ENCODE measurements around the gene TYMS.
"Not testable (repeated sequence)": the region's sequence is repeated elsewhere in the genome, so short reads cannot be mapped to it uniquely, and the experiment has no call there.

Gene TYMS

DNA sequence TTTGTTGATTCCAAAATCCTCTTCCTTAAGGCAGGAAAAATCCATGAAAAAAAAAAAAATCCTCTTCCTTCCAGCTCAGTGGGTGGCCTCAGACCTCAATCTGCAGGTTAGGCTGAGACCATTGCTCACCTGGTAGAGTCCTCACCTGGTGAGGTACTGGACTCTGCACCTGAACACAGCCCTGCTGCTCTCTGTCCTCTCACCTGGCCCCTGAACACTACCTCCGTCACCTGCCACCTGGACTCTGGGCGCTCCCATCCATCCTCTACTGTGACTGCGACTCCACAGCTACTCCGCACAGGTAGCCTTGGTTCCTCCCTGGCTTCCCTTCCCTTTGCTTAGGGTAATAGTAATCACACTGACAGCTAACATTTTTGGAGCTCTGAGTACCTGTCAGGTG lies 22.1 kb downstream of the TYMS start:
- no peak for DNase-seq

DNA sequence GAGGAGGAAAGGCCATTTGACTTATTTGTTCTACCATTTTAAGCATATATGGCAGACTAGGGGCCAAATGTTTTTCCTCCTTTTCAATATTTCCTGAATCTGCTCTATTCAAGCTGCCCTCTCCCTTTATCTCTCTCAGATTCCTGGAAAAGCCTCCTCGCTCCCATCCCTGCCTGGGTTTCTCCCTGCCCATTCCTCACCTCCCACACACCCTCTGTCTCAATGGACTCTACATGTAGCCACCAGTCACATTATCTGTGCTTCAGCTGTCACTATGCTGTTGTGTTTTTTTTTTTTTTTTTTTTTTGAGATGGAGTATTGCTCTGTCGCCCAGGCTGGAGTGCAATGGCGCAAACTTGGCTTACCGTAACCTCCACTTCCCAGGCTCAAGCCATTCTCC lies 22.9 kb downstream of the TYMS start:
- no peak for DNase-seq

DNA sequence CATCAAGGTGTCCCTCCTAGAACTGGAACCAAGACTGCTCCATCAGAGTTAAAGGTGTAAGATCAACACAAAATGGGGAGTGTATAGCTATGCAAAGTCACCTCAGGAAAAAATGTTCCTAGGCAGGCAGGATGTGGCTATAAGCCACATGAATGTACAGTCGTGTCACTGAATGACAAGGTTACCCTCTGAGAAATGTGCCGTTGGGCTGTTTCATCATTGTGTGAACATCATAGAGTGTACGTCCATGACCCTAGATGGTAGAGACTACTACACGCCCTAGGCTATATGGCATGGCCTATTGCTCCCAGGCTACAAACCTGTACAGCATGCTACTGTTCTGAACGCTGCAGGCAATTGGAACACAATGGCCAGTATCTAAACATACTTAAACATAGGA lies 24.5 kb downstream of the TYMS start:
- no peak for DNase-seq

DNA sequence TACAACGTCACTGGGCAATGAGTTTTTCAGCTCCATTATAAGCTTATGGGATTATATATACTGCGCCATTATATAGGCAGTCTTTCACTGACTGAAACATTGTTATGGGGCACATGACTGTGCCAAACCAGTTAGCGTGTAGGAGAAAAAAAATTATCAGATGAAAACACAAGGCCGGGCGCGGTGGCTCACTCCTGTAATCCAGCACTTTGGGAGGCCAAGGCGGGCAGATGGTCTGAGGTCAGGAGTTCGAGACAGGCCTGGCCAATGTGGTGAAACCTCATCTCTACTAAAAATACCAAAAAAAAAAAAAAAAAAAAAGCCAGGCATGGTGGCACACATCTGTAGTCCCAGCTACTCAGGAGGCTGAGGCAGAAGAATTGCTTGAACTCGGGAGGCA lies 25.0 kb downstream of the TYMS start:
- DNase-seq: not testable (repeated sequence)

DNA sequence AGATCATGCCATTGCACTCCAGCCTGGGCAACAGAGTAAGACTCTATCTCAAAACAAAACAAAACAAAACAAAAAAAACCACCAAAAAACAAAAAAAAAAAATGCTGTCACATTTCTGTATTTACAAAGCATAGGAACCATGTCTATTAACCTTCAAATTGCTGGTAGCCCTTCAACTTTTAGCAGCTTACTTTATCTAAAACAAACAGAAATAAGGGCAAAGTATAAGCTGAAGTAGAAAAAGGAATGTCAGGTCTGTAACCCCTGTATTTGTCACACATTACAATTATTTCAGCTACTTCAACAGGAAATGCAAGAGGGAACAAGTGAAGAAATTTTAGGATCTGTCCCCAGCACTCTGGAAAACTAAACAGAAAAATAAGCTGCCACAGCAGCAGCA lies 25.4 kb downstream of the TYMS start:
- no peak for DNase-seq

DNA sequence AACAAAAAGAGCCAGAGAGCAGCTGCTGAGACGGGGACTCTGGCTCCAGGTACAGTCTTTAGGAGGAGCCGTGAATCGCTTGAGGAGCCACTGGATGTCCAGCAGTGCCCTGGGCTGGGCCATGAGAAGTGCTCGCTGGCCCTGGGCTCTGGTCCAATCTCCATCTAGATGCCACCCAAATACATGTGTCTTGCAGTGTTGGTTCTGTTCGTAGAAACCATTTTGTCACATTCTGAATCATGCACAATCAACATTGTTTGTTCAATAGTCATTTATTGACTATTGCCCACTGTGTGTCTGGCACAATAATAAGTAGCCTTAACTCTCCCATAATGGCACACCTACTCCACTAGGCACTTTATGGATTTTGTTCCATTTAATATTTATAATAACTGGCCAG lies 26.1 kb downstream of the TYMS start:
- no peak for DNase-seq

DNA sequence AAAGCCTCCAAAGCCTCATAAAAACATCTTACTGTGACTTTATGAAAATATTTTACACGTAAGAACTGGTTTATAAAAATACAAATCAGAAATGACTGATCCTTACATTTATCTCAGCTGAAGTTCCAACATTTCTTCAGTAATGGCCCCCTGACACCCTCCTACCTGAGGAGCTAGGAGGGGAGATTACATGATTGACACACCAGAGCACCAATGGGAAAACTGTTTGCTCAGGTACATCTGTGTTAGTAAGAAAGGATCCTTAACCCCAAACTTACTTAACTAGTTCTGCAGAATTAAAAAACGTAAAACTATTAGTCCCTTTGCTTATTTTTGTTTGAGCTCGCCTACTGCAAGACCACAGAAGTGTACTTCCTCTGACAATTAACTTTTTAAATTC lies 28.0 kb downstream of the TYMS start:
- no peak for DNase-seq

DNA sequence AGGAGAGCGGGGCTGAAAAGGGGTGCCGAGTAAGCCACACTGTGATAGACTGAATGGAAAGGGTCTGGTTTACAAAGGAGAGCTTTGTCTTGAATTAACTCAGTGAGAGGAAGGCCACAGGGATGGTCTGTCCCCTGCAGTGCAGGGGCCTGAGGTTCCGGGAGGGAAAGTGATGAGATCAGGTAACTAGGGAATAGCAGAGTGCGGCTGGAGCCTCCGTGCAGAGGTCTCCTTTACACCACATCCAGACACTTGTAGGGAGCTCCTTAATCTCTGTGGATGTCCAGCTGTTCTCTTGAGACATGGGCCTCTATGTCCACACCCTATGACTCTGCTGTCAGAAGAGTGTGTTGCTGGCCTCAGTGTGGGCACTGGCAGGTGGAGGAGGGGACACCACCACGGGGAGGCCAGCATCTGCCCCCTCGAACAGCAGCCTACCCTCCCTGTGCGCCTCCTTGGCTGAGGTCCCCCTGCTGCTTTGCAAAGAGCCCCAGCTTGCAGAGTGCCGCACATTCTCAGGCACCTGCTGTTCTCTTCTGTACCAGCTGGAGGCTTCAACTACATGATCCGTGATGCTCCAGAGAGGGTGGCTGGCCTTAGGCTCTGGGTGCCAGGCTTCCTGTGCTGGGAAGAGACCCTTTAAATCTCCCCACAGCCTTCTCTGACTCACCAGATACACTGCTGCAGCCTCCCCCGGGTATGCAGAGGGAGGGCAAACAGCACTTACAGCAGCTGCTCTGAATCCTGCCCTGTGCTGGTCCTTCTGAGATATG lies 29.1 kb downstream of the TYMS start:
- no peak for DNase-seq

DNA sequence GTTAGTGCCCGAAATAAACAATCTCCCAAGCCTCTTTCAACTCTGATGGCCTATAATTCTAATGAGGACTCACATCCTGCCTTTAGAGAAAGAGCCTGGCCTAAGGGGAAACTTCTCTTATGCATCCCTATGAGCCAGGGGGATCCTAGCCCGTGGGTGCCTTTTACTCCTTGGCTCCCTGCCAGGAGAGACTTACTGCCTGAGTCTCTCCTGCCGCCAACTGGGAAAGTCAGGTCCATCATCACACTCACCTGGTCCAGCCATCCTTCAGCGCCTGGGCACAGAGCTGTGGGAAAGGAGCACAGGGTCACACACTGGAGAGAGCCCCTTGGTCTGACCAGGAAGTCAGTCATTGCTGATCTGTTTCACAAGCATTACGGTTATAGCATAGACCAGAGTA lies 30.9 kb downstream of the TYMS start:
- DNase-seq: no peak

DNA sequence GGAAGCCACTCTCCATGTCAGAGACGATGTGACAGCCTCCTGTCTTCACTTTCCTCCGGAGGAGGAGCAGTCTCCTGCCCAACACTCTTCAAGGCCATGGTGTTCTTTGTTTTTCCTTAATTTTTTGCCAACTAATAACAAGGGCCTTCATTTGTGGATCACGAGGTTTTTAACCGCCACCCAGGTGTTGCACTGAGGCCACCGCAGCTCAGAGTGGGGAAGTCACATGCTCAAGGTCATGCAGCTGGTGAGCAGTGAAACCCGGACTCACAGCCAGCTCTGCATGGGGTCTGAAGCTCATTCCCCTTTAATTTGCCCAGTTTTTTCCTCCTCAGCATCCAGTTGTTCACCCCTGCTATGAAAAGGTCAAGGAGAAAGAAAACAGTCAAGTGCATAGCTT lies 35.4 kb downstream of the TYMS start:
- DNase-seq: no peak

DNA sequence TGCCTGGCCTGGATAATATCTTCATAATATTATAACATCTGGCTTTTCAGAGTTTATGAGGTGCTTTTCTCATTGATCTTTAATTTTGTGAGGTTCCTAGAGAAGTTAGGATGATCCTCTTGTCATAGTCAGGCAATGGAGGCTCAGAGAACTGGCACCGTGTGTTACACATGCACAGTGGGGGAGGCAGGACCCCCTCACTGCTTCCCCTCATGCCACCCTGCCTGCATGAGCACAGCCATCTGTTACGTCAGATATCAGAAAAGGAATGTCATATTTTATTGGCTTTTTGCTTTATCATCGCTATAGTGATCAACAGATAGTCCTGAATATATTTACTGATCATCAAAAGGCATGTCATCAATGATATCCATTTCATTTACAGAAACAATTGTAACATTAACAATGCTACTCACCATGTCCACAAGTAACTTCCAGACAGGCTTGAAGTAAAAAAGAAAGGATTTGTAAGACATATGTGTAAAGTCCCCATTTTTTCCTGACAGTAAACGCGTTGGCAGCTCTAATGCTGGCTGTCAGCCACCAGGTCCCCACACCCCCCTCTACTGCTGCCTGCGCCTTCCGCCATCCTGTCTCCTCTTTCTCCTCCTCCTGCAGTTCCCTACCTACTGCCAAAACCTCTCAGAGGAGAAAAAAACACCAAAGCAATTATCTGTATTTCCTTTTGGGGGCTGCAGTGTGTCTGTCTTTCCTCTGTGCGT lies 36.2 kb downstream of the TYMS start:
- DNase-seq: no peak

DNA sequence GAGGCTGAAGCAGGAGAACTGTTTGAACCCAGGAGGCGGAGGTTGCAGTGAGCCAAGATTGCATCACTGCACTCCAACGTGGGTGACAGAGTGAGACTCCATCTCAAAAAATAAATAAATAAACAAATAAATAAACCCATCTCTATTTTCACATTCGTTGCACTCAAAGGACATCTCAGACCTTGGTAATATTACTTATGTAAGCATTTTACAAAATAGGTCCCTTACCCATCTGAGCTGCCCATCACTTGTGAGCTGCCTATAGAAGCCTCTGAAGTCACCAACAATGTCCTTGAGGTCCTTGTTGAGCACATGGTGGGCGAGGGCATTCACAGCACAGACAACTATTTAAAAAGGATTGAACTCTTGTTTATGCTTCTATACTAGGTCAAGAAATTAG lies 39.6 kb downstream of the TYMS start:
- no peak for DNase-seq

DNA sequence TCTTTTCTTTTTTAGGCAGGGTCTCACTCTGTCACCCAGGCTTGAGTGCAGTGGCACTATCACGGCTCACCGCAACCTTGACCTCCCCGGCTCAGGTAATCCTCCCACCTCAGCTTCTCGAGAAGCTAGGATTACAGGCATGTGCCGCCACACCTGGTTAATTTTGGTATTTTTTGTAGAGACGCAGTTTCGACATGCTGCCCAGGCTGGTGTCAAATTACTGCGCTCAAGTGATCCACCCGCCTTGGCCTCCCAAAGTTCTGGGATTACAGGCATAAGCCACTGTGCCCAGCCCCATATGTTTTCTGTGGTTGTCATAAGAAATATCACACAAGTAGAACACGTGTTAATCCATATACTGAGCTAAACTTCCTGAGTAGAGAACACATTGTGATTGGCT lies 40.3 kb downstream of the TYMS start:
- no peak for DNase-seq

DNA sequence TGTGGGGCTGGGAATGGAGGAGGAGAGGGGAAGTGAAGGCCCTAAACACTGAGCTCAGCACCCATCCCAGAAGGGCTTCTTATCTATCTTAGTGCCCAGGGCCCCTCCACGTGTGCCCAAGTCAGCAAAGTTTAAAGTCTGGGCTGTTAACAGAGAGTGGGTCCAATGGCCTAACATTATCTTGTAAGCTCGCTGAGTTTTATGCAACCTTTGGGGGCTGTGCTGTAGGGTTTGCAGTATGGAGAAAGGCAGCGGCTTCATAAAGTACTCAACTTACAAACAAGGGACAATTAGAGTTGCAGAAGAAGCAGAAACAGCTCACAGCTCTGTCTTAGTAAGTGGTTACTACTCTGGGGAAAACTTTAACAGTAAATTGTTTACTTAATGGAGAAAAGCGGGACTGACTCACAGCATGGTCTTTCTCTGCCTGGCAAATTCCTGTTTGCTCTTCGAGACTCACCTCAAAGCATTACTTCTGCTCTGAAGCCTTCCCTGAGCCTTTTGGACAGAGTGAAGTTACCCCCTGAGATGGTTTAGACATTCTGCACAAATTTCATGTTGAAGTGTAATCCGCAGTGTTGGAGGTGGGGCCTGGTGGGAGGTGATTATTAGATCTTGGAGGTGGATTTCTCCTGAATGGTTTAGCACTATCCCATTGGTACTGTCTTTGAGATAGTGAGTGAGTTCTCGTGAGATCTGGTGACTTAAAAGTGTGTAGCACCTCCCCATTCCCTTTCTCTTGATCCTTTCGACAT lies 45.9 kb downstream of the TYMS start:
- DNase-seq: no peak

DNA sequence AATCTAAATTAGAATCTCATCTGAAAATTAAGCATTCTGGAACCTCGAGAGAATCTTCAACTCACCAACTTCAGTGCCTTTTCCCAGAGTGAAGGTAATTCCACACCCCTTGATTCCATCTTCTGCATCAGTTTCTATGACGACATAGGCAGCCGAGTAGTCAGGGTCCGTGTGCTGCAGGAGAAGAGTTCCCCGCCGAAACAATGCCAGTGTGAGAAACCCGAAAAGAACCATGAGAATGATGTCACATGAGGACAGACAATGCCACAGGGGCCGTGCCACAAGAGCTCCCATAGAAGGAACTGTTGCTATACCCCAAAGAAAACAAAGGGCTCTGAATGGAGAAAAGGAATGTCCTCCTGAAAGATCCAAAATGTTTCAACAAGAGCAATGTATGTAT lies 49.0 kb downstream of the TYMS start:
- DNase-seq: no peak

DNA sequence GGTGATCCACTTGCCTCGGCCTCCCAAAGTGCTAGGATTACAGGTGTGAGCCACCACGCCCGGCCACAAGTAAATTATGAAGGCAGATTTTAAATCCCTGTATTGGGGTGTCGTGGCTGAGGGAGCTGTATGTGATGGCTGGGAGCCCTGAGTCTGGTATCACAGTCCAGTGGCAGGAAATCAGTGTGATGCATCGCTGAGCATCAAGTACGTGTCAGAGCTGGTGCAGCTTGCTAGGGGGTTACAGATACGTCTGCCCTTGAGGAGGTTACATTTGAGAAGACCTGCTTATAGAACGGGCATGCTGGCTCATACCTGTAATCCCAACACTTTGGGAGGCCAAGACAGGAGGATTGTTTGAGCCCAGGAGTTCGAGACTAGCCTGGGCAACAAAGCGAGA lies 50.6 kb downstream of the TYMS start:
- no peak for DNase-seq

DNA sequence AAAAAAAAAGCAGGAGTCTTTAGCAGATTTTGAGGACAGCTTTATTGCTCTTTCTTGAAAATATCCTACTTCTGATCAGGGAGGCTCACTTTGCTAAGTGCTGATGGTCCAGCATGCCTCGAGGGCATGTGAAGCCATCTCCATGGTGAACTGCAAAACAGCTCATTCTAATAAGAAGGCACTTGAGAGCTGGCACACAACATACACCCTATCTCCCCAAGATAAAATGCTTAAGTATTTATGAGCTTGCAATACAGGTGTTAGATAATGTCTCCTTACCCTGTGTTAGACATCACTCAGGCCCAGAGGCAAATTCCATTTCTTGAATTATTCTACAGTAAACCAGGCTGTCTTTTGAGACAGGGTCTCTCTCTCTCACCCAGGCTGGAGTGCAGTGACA lies 52.3 kb downstream of the TYMS start:
- no peak for DNase-seq

DNA sequence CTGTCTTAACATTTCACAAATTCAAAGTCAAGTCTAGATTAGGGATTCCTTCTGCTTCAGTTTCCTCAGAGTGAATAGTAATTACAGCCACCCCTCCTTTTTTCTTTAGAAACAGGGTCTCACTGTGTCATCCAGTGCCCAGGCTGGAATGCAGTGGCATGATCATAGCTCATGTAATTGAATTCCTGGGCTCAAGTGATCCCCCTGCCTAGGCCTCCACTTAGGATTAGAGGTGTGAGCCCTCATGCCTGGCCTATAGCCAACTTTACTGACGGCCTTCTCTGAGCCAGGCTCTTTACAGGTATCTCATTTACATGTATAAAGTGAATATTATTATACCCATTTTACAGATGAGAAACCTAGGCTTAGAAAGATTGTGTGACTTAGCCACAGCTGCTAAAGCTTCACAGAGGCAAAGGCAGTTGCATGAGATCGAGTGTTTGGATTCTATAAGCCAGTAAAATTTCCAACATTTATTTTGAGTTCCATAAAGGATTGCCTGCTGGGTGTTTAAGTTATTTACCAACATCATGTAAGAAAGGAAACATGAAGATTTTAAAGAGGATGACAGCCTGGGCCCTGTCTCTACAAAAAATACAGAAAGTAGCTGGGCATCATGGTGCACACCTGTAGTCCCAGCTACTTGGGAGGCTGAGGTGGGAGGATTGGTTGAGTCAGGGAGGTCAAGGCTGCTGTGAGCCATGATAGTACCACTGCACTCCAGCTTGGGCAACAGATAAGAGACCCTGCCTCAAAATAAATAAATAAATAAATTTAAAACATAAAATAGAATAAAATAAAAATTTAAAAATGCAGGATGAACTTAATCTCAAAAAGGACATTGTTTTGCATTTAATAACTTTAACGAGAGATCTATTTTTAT lies 53.2 kb downstream of the TYMS start:
- no peak for DNase-seq

DNA sequence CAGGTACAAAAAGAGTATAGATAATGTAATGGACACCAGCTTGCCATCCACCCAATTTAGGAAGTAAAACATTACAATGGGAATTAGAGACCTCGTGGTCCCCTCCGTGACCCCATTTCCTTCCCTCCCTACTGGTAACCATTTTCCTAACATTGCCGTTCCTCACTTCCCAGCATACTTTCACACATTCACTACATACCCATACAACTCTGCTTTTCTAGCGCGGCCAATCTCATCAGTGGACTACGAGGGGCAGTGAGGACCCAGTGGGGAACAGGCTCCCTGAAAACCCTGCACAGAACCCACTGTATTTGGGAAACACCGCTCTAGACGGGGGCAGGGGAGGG lies 53.8 kb downstream of the TYMS start:
- DNase-seq: no peak

DNA sequence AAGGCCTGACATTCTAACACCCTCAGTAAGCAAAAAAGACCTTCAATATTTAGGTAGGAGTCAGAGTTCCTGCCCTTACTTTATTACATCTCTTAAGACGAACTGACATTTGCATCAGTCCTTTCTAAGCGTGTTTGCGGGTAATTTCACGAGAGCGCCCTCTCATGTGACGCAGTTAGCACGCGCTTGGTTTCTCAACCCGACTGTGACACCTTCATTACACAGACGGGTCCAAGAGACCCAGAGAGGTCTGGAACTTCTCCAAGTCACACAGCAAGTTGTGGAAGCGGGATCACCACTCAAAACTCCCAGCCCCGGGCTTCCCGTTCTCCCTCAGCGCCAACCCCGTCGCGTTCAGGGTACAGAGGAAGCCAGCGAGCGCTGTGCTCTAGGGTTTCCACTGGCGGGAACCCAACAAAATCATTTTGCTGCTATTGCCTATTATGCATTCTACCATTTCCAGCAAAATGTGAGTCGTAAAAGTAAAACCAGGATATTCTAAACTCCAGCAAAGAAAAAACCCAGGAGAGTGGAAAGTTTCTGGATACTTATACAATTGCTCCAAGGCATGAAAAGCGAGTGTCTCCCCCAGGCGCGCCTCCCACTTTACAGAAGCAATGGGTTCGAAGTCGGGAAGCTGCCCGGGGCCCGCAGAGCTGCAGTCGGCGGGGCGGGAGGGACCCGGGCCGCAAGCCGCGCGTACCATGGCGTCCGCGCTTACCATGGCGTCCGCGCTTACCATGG lies 54.4 kb downstream of the TYMS start:
- peak; percentile 92 for DNase-seq

DNA sequence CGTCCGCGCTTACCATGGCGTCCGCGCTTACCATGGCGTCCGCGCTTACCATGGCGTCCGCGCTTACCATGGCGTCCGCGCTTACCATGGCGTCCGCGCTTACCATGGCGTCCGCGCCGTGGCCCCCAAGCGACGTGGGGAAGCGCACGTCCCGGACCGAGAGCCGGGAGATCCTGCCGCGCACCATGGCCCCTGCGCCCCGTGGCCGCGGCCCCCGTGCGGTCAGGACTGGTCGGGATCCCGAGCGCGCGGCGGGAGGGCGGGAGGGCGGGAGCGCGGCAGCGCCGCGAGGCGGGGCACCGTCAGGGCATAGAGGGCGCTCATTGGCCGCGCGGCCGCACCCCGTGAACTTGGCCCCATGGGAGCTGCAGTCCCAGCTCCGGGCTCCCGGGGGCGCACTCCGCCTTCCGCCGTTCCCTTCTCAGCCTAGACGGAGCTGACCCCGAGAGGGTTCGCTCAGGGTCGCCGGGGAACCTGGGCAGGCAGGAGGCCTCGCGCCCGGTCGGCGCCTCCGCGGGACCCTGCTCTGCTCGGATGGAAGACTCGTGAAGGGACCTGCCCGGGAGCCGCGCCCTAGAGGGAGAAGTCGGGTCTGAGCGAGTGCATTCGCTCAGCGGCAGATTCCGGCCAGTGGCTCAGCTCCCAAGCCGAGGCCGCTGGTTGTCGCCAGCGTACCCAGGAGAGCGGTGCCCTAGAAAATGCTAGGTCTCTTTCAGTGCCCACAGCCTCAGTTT lies 55.1 kb downstream of the TYMS start, which contains the start of gene ENOSF1:
Gene ENOSF1, minus strand, starts transcription at position 230 of the 734 bp plus-strand sequence. Its CDS starts 43 bp downstream, at position 187.
- peak; percentile 94 for DNase-seq

DNA sequence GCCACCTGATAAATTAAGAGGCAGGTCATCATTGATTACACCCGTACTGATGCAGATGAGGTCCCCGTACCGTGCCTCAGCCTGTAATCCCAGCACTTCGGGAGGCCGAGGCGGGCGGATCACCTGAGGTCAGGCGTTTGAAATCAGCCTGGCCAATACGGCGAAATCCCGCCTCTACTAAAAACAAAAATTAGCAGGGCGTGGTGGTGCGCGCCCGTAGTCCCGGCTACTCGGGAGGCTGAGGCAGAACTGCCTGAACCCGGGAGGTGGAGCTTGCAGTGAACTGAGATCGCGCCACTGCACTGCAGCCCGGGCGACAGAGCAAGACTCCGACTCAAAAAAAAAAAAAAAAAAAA lies 55.7 kb downstream of the TYMS start:
- no peak for DNase-seq

Measured in OCI-M1 (cell line).